Measurements from ENCODE around the gene NR1H4.

The NR1H4 gene

GRCh38 chr12:100545092-100545491 is 71.4 kb downstream of the NR1H4 start:
- Histone ChIP-seq H3K9me3 (ENCODE audit: control insufficient read depth, low read length) (no peaks in the 10 kb centered on the region), H3K23ac (ENCODE audit: low read length in 2 of 2) (no peak overlapping the region), H2BK5ac (ENCODE audit: low read depth, low read length, poor library complexity, severe bottlenecking) (no peak overlapping the region), H2AK5ac (ENCODE audit: low read length, severe bottlenecking) (no peak overlapping the region), H3K36me3 (ENCODE audit: control insufficient read depth in 1 of 2, insufficient read depth in 2 of 2, low read depth in 1 of 2, low read length in 2 of 2) (no peaks in the 10 kb centered on the region), H2BK15ac (ENCODE audit: low read depth, poor library complexity, severe bottlenecking) (no peak overlapping the region), H3K27ac (ENCODE audit: low read length, poor library complexity, severe bottlenecking) (no peak overlapping the region), H3K14ac (ENCODE audit: low read length in 2 of 2) (no peak overlapping the region), H2BK120ac (ENCODE audit: low read depth, low read length) (no peak overlapping the region), H3K4me2 (ENCODE audit: low read length, poor library complexity, severe bottlenecking) (no peak overlapping the region), H4K8ac (ENCODE audit: low read length) (no peak overlapping the region), H3K9ac (ENCODE audit: low read length) (no peak overlapping the region), H3K4me3 (ENCODE audit: insufficient read depth in 1 of 2, low read depth in 1 of 2, low read length in 2 of 2) (no peak overlapping the region), H3K4me1 (ENCODE audit: control insufficient read depth, insufficient read depth, low read depth, low read length) (no peaks in the 10 kb centered on the region), H4K91ac (ENCODE audit: low read length) (no peak overlapping the region), H3K4ac (ENCODE audit: low read depth in 1 of 2, low read length in 2 of 2) (no peak overlapping the region), H3K18ac (ENCODE audit: low read depth in 1 of 2, low read length in 2 of 2) (no peak overlapping the region), H2AFZ (ENCODE audit: low read depth, low read length) (no peak overlapping the region), H3K79me1 (replicated peaks; ENCODE audit: low read length, poor library complexity, severe bottlenecking) (no peaks in the 10 kb centered on the region), H3K27me3 (ENCODE audit: control insufficient read depth in 1 of 2, insufficient read depth in 1 of 2, low read length in 2 of 2) (peaks cover 0 to 3% of the 10 kb centered on the region in 2 experiments), H2BK12ac (ENCODE audit: low read length in 2 of 2) (no peak overlapping the region)
- WGBS: 88% methylated on average over 1 of the region's 1 CpG
- DNase-seq: no peak

- Histone ChIP-seq H3K9ac (ENCODE audit: low read length) (peak overlapping the region; percentile 59), H3K4me3 (ENCODE audit: insufficient read depth in 1 of 2, low read depth in 1 of 2, low read length in 2 of 2) (no peak overlapping the region), H3K23ac (ENCODE audit: low read length in 2 of 2) (no peak overlapping the region), H3K4me1 (ENCODE audit: control insufficient read depth, insufficient read depth, low read depth, low read length) (no peaks in the 10 kb centered on the region), H2AFZ (ENCODE audit: low read depth, low read length) (no peak overlapping the region), H4K91ac (ENCODE audit: low read length) (no peak overlapping the region), H2BK120ac (ENCODE audit: low read depth, low read length) (no peak overlapping the region), H2BK15ac (ENCODE audit: low read depth, poor library complexity, severe bottlenecking) (no peak overlapping the region), H3K27me3 (ENCODE audit: control insufficient read depth in 1 of 2, insufficient read depth in 1 of 2, low read length in 2 of 2) (peaks cover 0 to 5% of the 10 kb centered on the region in 2 experiments), H2BK12ac (ENCODE audit: low read length in 2 of 2) (no peak overlapping the region), H2BK5ac (ENCODE audit: low read depth, low read length, poor library complexity, severe bottlenecking) (no peak overlapping the region), H2AK5ac (ENCODE audit: low read length, severe bottlenecking) (no peak overlapping the region), H3K27ac (ENCODE audit: low read length, poor library complexity, severe bottlenecking) (no peak overlapping the region), H4K8ac (ENCODE audit: low read length) (no peak overlapping the region), H3K4ac (ENCODE audit: low read depth in 1 of 2, low read length in 2 of 2) (no peak overlapping the region), H3K18ac (ENCODE audit: low read depth in 1 of 2, low read length in 2 of 2) (no peak overlapping the region), H3K4me2 (ENCODE audit: low read length, poor library complexity, severe bottlenecking) (no peak overlapping the region), H3K9me3 (ENCODE audit: control insufficient read depth, low read length) (no peaks in the 10 kb centered on the region), H3K14ac (ENCODE audit: low read length in 2 of 2) (no peak overlapping the region), H3K36me3 (ENCODE audit: control insufficient read depth in 1 of 2, insufficient read depth in 2 of 2, low read depth in 1 of 2, low read length in 2 of 2) (no peaks in the 10 kb centered on the region), H3K79me1 (replicated peaks; ENCODE audit: low read length, poor library complexity, severe bottlenecking) (no peaks in the 10 kb centered on the region)
- peak; percentile 39 for DNase-seq
- 50% methylated on average over 2 of the region's 3 CpGs for WGBS
These were observed 80.3 kb downstream of the NR1H4 start for GRCh38 chr12:100553936-100554335.

GRCh38 chr12:100554608-100555077 is 81.0 kb downstream of the NR1H4 start:
- H2BK12ac ChIP-seq (ENCODE audit: low read length in 2 of 2): no peak overlapping the region
- H3K14ac ChIP-seq (ENCODE audit: low read length in 2 of 2): no peak overlapping the region
- 0% methylated on average over 1 of the region's 1 CpG for WGBS
- H3K4ac ChIP-seq (ENCODE audit: low read depth in 1 of 2, low read length in 2 of 2): no peak overlapping the region
- H2BK5ac ChIP-seq (ENCODE audit: low read depth, low read length, poor library complexity, severe bottlenecking): no peak overlapping the region
- H3K4me1 ChIP-seq (ENCODE audit: control insufficient read depth, insufficient read depth, low read depth, low read length): no peaks in the 10 kb centered on the region
- no peaks in the 10 kb centered on the region for H3K79me1 ChIP-seq (replicated peaks; ENCODE audit: low read length, poor library complexity, severe bottlenecking)
- DNase-seq: peak; percentile 91
- H3K27ac ChIP-seq (ENCODE audit: low read length, poor library complexity, severe bottlenecking): no peak overlapping the region
- no peak overlapping the region for H2BK15ac ChIP-seq (ENCODE audit: low read depth, poor library complexity, severe bottlenecking)
- H4K8ac ChIP-seq (ENCODE audit: low read length): no peak overlapping the region
- H3K4me3 ChIP-seq (ENCODE audit: insufficient read depth in 1 of 2, low read depth in 1 of 2, low read length in 2 of 2): no peak overlapping the region
- H2AK5ac ChIP-seq (ENCODE audit: low read length, severe bottlenecking): no peak overlapping the region
- H3K9me3 ChIP-seq (ENCODE audit: control insufficient read depth, low read length): no peaks in the 10 kb centered on the region
- H3K27me3 ChIP-seq (ENCODE audit: control insufficient read depth in 1 of 2, insufficient read depth in 1 of 2, low read length in 2 of 2): peaks cover 0 to 5% of the 10 kb centered on the region in 2 experiments
- H3K4me2 ChIP-seq (ENCODE audit: low read length, poor library complexity, severe bottlenecking): no peak overlapping the region
- no peak overlapping the region for H3K23ac ChIP-seq (ENCODE audit: low read length in 2 of 2)
- H3K18ac ChIP-seq (ENCODE audit: low read depth in 1 of 2, low read length in 2 of 2): no peak overlapping the region
- peak overlapping the region; percentile 59 for H3K9ac ChIP-seq (ENCODE audit: low read length)
- H2AFZ ChIP-seq (ENCODE audit: low read depth, low read length): no peak overlapping the region
- H3K36me3 ChIP-seq (ENCODE audit: control insufficient read depth in 1 of 2, insufficient read depth in 2 of 2, low read depth in 1 of 2, low read length in 2 of 2): no peaks in the 10 kb centered on the region
- no peak overlapping the region for H4K91ac ChIP-seq (ENCODE audit: low read length)
- H2BK120ac ChIP-seq (ENCODE audit: low read depth, low read length): no peak overlapping the region

GRCh38 chr12:100555722-100556121 is 82.1 kb downstream of the NR1H4 start:
- no peak overlapping the region for H2AFZ ChIP-seq (ENCODE audit: low read depth, low read length)
- H2AK5ac ChIP-seq (ENCODE audit: low read length, severe bottlenecking): no peak overlapping the region
- no peak overlapping the region for H3K4me3 ChIP-seq (ENCODE audit: insufficient read depth in 1 of 2, low read depth in 1 of 2, low read length in 2 of 2)
- no peaks in the 10 kb centered on the region for H3K36me3 ChIP-seq (ENCODE audit: control insufficient read depth in 1 of 2, insufficient read depth in 2 of 2, low read depth in 1 of 2, low read length in 2 of 2)
- no peak overlapping the region for H3K18ac ChIP-seq (ENCODE audit: low read depth in 1 of 2, low read length in 2 of 2)
- no peak overlapping the region for H2BK120ac ChIP-seq (ENCODE audit: low read depth, low read length)
- H2BK12ac ChIP-seq (ENCODE audit: low read length in 2 of 2): no peak overlapping the region
- no peak overlapping the region for H3K14ac ChIP-seq (ENCODE audit: low read length in 2 of 2)
- DNase-seq: peak; percentile 24
- H3K23ac ChIP-seq (ENCODE audit: low read length in 2 of 2): no peak overlapping the region
- no peak overlapping the region for H4K91ac ChIP-seq (ENCODE audit: low read length)
- no peak overlapping the region for H2BK5ac ChIP-seq (ENCODE audit: low read depth, low read length, poor library complexity, severe bottlenecking)
- no peak overlapping the region for H2BK15ac ChIP-seq (ENCODE audit: low read depth, poor library complexity, severe bottlenecking)
- no peaks in the 10 kb centered on the region for H3K4me1 ChIP-seq (ENCODE audit: control insufficient read depth, insufficient read depth, low read depth, low read length)
- no peak overlapping the region for H4K8ac ChIP-seq (ENCODE audit: low read length)
- 67% methylated on average over 1 of the region's 2 CpGs for WGBS
- no peak overlapping the region for H3K27ac ChIP-seq (ENCODE audit: low read length, poor library complexity, severe bottlenecking)
- H3K27me3 ChIP-seq (ENCODE audit: control insufficient read depth in 1 of 2, insufficient read depth in 1 of 2, low read length in 2 of 2): peaks cover 0 to 5% of the 10 kb centered on the region in 2 experiments
- H3K4me2 ChIP-seq (ENCODE audit: low read length, poor library complexity, severe bottlenecking): no peak overlapping the region
- H3K9me3 ChIP-seq (ENCODE audit: control insufficient read depth, low read length): no peaks in the 10 kb centered on the region
- H3K9ac ChIP-seq (ENCODE audit: low read length): peak overlapping the region; percentile 44
- H3K4ac ChIP-seq (ENCODE audit: low read depth in 1 of 2, low read length in 2 of 2): no peak overlapping the region
- H3K79me1 ChIP-seq (replicated peaks; ENCODE audit: low read length, poor library complexity, severe bottlenecking): no peaks in the 10 kb centered on the region

Data from mesenchymal stem cell (in vitro differentiated cells and primary cell).